NCI-H82 treated with DMSO at 0.1 percent for 48 hours (cell line): ENCODE results near the gene RAB25.
"Not testable (repeated sequence)": the region's sequence is repeated elsewhere in the genome, so short reads cannot be mapped to it uniquely, and the experiment has no call there.

ENCODE experiments used
- DNase-seq: peaks from one replicate; lab custom pipeline; 2025; ENCODE audit not compliant: unreplicated experiment; lab: John Stamatoyannopoulos, UW

Gene RAB25

GRCh38 chr1:156054500-156055280, 6.3 kb upstream of the RAB25 start, which contains the start of gene LAMTOR2:
Gene LAMTOR2 (plus strand): TSS chr1:156054782. CDS start chr1:156054890, 108 bp downstream.
- peak; percentile 99 for DNase-seq

- DNase-seq, result no peak
Observed at GRCh38 chr1:156055281-156056048, 5.5 kb upstream of the RAB25 start.

- no peak for DNase-seq
Observed at GRCh38 chr1:156056326-156056849, 4.6 kb upstream of the RAB25 start.

DNA sequence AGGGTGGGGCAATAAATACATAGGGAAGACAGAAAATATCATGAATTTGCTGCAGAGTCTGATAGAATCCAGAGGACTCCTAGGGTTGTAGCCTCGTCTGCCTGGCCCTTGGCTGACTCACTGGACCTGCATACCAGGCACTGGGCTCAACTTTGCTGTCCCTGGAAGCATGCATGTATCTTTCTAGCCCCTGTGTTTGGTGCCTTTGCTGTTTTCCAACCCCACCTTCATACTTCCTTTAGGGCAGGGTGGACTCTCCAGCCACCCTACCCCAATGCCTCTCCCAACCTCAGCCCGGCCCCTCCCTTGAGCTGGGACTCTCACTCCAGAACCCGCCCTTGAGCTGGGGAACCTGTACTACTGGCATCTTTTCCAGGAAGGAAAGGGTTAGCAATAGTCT, 1.2 kb downstream of the RAB25 start:
- DNase-seq, result no peak

DNA sequence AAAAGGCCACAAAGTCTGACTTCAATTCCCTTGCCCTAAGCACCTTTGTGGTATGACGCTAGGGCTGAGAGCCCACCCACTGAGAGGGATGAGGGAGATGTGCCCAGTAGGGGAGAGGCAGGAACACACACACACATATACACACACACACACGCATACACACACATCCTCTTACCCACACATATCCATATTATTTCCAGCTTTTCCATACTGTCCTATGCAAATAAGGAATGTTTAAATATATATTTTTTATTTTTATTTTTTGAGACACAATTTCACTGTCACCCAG, 3.0 kb downstream of the RAB25 start:
- DNase-seq, result no peak

DNA sequence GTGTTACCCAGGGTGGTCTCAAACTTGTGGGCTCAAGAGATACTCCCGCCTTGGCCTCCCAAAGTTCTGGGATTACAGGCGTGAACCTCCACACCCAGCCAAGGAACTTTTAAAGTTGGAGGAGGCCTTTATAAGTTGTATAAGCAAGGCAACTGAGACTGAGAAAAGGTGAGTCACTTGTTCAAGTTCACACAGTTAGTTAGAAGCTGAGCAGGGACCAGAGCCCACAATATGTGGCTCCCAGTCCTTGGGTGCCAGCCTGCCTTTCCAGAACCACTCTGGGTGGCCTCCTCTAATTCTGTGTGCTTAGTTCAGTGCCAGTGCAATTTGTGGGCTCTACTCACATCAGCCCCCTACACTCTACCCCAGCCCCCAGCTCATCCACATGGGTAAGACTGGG, 3.7 kb downstream of the RAB25 start:
- no peak for DNase-seq

- no peak for DNase-seq
Observed at GRCh38 chr1:156065212-156065611, 4.3 kb downstream of the RAB25 start.

DNA sequence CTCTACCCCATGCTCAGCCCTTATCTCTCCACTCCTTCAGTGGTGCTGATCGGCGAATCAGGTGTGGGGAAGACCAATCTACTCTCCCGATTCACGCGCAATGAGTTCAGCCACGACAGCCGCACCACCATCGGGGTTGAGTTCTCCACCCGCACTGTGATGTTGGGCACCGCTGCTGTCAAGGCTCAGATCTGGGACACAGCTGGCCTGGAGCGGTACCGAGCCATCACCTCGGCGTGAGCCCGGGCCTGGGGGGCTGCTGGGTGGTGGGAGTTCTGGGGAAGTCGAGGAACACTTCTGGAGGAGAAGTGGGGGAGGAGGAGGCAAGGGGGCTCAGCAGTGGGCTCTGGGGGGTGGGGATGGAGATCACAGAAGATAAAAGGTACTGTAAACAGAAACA, 4.9 kb downstream of the RAB25 start:
- DNase-seq, result no peak

GRCh38 chr1:156067262-156067661, 6.3 kb downstream of the RAB25 start:
- DNase-seq, result no peak

GRCh38 chr1:156069490-156070455, 8.8 kb downstream of the RAB25 start:
- DNase-seq, result no peak

DNA sequence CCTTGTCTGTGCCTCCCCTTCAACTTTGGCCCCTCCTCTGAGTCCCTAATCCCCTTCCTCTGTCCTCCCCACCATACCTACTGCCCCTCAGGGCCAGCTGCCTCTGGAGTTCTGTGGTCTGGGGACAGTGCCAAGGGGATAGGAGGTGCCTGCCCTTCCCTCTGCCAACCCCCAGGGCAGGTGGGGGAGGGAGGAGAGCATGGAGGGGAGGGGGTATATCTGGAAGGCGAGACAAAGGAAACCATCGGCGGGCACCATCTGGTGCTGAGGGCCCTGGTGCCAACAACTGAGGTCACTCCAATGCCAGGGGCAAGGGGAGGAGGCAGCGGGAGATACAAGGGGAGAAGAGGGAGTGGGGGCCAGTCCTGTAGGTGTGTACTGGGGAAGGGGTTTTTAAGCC, 9.6 kb downstream of the RAB25 start:
- no peak for DNase-seq

DNA sequence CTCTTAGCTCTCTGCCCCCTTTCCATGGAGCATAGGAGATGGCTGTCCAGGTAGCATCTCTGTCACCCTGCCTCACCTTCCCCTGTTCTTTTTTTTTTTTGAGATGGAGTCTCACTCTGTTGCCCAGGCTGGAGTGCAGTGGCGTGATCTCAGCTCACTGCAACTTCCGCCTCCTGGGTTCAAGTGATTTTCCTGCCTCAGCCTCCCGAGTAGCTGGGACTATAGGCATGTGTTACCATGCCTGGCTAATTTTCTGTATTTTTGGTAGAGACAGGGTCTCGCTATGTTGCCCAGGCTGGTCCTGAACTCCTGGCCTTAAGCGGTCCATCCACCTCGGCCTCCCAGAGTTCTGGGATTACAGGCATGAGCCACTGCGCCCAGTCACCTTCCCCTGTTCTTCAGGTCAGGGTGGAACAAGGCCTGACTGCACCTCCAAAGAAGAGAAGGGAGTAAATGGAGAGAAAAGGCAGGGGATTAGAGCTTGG, 10.4 kb downstream of the RAB25 start:
- DNase-seq, result not testable (repeated sequence)

DNA sequence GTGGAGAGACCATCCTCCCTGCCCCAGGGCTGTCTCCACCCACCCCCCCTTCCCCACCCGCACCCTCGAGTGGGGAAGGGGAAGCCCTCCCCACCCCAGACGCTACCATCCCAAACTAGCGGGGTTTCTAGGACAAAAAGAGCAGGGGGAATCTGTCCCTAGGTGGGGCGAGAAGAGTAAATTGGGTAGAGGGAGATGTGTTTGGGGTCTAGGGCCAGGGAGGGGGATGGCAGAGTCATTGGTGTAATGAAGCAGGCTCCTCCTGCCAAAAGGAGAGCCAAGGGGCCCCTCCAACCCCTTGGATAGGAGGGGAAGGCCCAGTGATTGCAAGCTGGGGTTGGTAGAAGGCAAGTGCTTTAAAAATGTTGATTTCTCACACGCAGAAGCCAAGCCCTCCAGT, 11.3 kb downstream of the RAB25 start:
- DNase-seq, result no peak

DNA sequence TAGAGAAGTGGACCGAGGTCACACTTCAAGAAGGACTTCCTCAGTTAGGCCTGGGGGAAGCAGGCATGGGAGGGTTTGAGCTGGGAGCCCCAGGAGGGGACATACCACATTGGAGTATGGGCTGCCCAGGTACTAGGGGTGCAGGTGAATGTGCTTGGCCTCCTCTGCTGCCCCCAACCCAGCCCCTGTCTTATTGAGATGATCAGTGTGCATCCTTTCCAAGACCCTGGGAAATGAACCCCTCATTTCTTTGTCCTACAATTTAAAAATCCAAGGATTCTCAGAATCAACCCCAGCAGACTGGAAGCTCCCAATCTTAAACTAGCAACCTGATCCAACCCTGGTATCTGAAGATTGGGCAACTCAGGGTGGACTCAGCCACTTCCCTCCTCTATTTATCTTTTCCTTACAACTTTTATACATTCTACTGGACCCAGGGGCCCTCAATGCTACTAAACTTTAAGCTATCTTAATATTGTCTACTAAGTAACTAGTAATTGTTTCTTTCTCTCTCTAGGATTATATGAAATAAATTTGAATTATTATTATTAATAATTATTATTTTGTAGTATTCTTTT, 12.2 kb downstream of the RAB25 start:
- DNase-seq, result no peak

DNA sequence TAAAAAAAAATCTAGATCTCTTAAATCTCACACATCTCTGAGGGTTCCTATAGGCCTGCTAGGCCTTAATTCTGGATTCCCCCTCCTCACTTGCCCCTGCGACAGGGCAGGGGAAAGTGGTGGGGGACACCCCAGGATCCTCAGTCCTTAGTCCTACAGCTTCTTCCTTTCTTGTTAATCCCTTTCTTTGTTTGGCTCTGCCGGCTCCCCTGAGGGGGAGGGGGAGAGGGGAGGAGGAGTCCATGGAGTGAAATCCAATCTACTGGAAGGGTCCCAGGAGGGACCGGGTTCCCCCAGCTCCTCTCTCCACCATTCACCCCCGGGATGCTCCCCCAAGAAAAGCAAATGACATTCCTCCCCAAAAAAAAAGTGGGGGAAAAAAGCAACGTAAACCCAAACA, 12.8 kb downstream of the RAB25 start:
- peak; percentile 89 for DNase-seq

- DNase-seq, result no peak
Observed at GRCh38 chr1:156074661-156075060, 13.7 kb downstream of the RAB25 start.

DNA sequence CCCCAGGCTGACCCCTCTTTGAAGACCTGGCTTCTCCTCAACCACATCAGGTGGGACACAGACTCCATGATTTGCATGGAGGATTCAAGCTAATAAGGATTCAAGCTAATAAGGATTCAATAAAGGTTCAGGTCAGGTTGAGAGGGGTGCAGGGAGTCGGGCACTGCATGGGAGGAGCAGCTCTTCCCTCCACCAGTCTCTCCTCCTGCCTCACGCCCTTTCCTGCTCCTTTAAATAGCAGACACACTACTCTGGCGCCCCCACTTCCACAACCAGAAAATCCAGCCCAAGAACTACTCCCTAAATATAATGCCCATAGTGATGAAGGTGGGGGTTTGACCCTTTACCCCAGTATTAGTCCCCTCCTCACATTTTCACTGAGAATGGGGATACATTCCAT, 14.2 kb downstream of the RAB25 start:
- no peak for DNase-seq

DNA sequence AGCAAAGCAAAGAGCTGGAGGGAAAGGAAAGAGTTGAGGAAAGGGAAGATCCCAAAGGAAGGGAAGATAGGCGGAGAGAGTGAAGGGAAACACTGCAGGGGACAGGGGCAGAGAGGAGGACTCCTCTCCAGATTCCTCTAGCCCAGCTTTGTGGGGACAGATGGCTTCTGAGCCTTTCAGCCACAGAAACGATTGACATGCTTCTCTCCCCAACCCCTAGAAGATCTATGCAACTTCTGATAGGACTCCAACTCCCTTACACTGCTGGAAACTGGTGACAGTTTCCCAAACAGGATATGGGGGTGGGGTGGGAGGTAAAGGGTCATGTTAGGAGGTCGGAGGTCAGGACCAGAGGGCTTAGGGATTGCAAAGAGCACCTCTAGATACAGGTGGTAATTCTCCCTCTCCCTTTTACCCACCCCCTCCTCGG, 14.8 kb downstream of the RAB25 start:
- DNase-seq, result no peak

GRCh38 chr1:156076609-156077429, 15.9 kb downstream of the RAB25 start:
- DNase-seq, result no peak

GRCh38 chr1:156077430-156077760, 16.4 kb downstream of the RAB25 start:
- no peak for DNase-seq
